Urinary bladder (tissue), 4 donors: Measurements from ENCODE around the gene SOX8. TPM values are rescaled to one million over a fixed set of nuclear protein-coding genes. Genes with fewer than 3 reads are reported as not detected.

ENCODE experiments used
- DNase-seq: peaks from one replicate; pipeline ENCODE4 v3.0.0-alpha.2; 2015; ENCODE audit errors: extremely low spot score
- H3K27ac ChIP-seq: one replicate; pipeline ENCODE4 v1.5.1; 2013; ENCODE audit warnings: low read depth, mild to moderate bottlenecking, moderate library complexity
- H3K36me3 ChIP-seq: one replicate; pipeline ENCODE4 v1.6.1; 2013; ENCODE audit warnings: mild to moderate bottlenecking, moderate library complexity; ENCODE audit not compliant: insufficient read depth
- H3K4me1 ChIP-seq: one replicate; pipeline ENCODE4 v1.6.1; 2013; ENCODE audit warnings: mild to moderate bottlenecking, moderate library complexity; ENCODE audit not compliant: insufficient read depth
- H3K4me3 ChIP-seq: one replicate; pipeline ENCODE4 v1.5.1; 2013; ENCODE audit warnings: low read depth, low read length
- WGBS: extraction: QIAGEN DNeasy Blood & Tissue Kit; methylation state at CpG from one replicate; pipeline ENCODE4 v1.1.7; 2013; 5-methylcytosine and 5-hydroxymethylcytosine counted together
- polyA plus RNA-seq: library from polyadenylated mRNA; stranded (reverse); fragments of 200-250 nt; gene quantifications from one replicate; pipeline ENCODE4 v1.2.3, GENCODE V29; 2013
- total RNA-seq: library from RNA; depleted of rRNA; stranded (reverse); fragments of >200 nt; gene quantifications from one replicate; pipeline ENCODE4 v1.2.3, GENCODE V29; 2014
- donor health status: healthy with polysubstance abuse.
- donor health status: healthy.

Gene SOX8
- total and polyA plus RNA-seq, 2 donors = 2.7 to 12.4 TPM

DNA sequence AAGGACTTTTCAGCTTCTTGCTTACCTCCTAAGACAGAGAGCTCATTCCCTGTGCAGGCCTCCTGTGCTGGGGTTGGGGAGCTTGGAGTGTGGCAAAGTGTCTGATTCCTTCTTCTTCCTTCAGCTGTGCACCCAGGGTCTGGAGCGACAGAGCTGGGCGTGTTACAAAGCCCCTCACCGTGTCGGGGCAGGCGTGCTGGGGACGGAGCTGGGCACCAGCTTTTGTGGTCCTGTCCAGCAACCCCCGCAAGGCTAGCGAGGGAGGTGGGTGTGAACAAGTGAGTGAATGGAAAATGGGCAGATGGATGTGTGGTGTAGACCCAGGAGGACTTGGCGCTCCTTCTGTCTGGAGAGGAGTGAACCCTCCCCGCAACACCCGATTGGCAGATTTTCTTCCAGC is 23.7 kb downstream of the SOX8 start:
- H3K4me3 ChIP-seq = no peak overlapping the region
- H3K27ac ChIP-seq = no peak overlapping the region
- no peaks in the 10 kb centered on the region for H3K4me1 ChIP-seq
- no peaks in the 10 kb centered on the region for H3K36me3 ChIP-seq
- no peak for DNase-seq
- WGBS = 88% methylated on average over 11 of the region's 11 CpGs

DNA sequence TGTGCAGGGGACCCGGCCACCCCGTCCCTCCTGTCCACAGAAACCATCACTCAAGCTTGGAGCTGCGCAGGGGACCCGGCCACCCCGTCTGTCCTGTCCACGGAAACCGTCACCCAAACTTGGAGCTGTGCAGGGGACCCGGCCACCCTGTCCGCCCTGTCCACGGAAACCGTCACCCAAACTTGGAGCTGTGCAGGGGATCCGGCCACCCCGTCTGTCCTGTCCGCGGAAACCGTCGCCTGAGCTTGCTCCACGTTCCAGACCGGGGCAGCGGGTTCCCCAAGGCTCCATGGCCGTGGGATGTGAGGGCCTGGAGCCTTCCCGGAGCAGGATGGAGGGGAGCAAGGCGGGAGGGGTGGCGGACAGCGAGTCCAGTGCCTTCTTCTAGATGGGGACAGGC is 25.2 kb downstream of the SOX8 start:
- H3K36me3 ChIP-seq = no peaks in the 10 kb centered on the region
- WGBS = 93% methylated on average over 25 of the region's 25 CpGs
- H3K4me3 ChIP-seq = no peak overlapping the region
- no peak for DNase-seq
- H3K27ac ChIP-seq = no peak overlapping the region
- no peaks in the 10 kb centered on the region for H3K4me1 ChIP-seq

DNA sequence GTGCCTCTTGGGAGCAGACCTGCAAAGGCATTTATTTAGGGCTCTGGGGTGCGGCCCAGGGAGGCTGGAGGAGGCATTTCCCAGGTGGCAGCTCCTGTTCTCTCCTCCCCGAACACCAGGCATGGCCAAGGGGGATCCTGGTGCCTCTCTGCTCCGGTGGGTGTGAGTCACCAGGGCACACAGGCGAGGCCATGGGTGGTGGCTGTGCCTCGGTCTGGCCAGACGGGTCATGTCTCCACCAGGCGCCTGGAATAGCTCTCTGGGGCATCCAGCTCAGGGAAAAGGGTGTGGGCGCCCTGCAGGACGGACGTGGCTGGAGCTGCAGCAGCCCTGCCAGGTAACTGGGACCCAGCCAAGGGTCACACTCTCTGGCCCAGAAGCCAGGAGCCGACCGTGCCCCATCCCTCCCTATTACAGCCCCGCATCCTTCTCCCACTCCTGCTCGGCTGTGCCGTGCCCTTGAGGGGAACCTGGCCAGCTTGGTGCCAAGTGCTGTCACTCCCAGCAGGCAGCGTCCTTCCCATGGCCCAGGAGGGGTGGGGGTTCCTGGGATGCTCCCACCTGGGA is 25.8 kb downstream of the SOX8 start:
- WGBS = 82% methylated on average over 16 of the region's 16 CpGs

DNA sequence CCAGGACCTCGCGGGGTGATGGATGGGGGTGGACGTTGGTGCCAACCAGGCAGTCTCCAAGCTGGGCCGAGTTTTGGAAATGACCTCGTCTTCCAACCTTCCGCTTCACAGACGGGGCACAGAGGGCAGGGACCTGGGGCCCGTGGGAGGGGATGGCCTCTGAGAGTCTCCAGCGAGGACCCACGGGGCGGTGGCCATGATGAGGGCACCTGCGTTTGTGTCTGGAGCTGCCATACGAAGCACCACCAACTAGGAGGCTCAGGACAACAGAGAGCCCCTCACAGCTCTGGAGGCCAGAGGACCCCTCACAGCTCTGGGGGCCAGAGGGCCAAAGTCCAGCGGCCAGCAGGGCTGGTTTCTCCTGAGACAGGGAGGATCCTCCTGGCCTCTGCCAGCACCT is 26.5 kb downstream of the SOX8 start:
- no peak for DNase-seq
- H3K4me1 ChIP-seq = no peaks in the 10 kb centered on the region
- WGBS = 88% methylated on average over 14 of the region's 14 CpGs
- H3K36me3 ChIP-seq = no peaks in the 10 kb centered on the region
- H3K27ac ChIP-seq = no peak overlapping the region
- no peak overlapping the region for H3K4me3 ChIP-seq

More for the DNA sequence above, 25.8 kb downstream of the SOX8 start:
- Histone ChIP-seq H3K36me3 (no peaks in the 10 kb centered on the region), H3K4me1 (no peaks in the 10 kb centered on the region), H3K27ac (no peak overlapping the region), H3K4me3 (no peak overlapping the region)
- no peak for DNase-seq

DNA sequence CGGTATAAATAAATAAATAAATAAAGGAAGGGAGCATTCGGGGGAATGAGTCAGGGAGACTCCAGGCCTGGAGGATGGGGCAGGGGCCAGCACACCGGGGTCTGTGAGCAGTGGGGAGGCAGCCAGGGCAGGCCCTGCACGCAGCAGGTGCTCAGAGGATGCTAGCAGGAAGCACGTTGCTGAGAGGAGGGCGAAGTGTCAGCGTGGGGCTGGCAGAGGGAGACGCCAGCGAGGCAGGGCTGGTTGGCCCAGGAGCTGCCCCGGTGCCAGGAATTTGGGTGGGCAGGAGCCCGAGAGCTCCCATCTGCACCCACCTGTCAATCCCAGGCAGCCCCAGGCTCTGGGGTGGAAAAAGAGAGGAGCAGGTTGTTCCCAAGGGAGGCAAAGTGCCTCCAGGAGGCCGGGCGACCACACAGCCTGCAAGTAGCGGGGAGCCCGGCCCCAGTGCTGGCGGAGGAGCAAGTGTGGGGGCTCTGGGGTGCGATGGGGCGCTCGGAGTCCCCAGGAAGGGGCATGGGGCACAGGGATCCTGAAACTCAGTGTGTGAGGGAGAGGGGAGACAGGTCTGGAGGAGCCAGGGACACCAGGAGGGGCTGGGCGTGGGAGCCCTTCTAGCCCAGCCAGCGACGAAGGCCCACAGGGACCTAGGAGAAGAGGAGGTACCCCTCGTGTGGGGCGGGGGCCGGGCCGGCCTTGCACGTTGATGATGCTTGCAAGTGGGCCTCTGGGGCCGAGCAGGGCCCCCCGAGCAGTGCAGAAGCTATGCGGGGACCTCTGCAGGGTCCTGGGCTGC is 28.0 kb downstream of the SOX8 start:
- H3K27ac ChIP-seq = no peak overlapping the region
- DNase-seq = no peak
- WGBS = 77% methylated on average over 30 of the region's 30 CpGs
- no peaks in the 10 kb centered on the region for H3K36me3 ChIP-seq
- no peak overlapping the region for H3K4me3 ChIP-seq
- no peaks in the 10 kb centered on the region for H3K4me1 ChIP-seq

DNA sequence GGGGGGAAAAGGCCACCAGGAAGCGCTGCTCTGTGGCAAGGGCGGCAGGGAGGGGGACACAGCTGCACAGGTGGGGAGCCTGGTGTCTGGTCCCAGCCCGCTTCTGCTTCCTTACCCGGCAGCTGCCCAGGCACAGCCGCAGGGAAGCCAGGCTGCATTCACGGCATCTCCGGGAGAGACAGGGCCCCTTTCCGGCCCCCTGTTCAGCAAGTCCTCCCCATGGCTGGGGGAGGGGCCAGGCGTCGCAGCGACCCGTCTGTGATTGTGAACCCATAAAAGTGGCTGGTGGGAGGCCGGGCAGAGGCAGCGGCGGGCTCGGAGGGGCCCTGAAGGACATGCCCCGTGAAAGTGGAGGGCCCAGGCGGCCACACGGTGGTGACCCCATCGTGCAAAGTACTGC is 28.7 kb downstream of the SOX8 start:
- DNase-seq = no peak
- no peak overlapping the region for H3K4me3 ChIP-seq
- 25% methylated on average over 20 of the region's 20 CpGs for WGBS
- H3K27ac ChIP-seq = no peak overlapping the region
- no peaks in the 10 kb centered on the region for H3K36me3 ChIP-seq
- no peaks in the 10 kb centered on the region for H3K4me1 ChIP-seq

- Histone ChIP-seq H3K27ac (no peak overlapping the region), H3K36me3 (no peaks in the 10 kb centered on the region), H3K4me1 (no peaks in the 10 kb centered on the region), H3K4me3 (no peak overlapping the region)
- WGBS = 65% methylated on average over 16 of the region's 16 CpGs
- no peak for DNase-seq
Measured at GRCh38 chr16:1010815-1011214, 29.2 kb downstream of the SOX8 start.

- 90% methylated on average over 37 of the region's 37 CpGs for WGBS
- no peak overlapping the region for H3K4me3 ChIP-seq
- H3K27ac ChIP-seq = no peak overlapping the region
- no peak for DNase-seq
- H3K36me3 ChIP-seq = no peaks in the 10 kb centered on the region
- no peaks in the 10 kb centered on the region for H3K4me1 ChIP-seq
Measured at GRCh38 chr16:1011316-1012082, 29.9 kb downstream of the SOX8 start.

DNA sequence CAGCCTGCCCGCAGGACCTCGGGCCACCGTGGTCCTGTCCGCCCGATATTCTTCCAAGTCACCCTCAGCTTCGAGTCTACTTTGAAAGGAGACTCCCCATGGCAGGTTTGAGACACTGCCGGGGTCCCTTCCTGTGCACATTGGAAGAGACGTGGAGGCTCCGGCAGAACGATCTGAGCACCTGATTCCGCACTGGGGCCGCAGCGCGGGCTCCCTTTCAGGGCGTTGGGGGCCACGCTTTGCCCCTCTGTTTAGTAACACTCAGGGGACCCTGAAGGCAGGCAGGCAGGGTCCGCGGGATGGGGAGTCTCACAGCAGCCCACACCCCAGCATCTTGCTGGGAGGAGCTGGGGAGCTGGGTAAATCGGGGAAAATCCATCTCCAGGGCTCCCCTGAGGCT is 30.6 kb downstream of the SOX8 start:
- Histone ChIP-seq H3K4me3 (no peak overlapping the region), H3K36me3 (no peaks in the 10 kb centered on the region), H3K4me1 (no peaks in the 10 kb centered on the region), H3K27ac (no peak overlapping the region)
- WGBS = 91% methylated on average over 19 of the region's 19 CpGs
- DNase-seq = no peak

- no peaks in the 10 kb centered on the region for H3K36me3 ChIP-seq
- 91% methylated on average over 28 of the region's 28 CpGs for WGBS
- no peak for DNase-seq
- no peak overlapping the region for H3K4me3 ChIP-seq
- H3K27ac ChIP-seq = no peak overlapping the region
- no peaks in the 10 kb centered on the region for H3K4me1 ChIP-seq
Measured at GRCh38 chr16:1012722-1013592, 31.4 kb downstream of the SOX8 start.

DNA sequence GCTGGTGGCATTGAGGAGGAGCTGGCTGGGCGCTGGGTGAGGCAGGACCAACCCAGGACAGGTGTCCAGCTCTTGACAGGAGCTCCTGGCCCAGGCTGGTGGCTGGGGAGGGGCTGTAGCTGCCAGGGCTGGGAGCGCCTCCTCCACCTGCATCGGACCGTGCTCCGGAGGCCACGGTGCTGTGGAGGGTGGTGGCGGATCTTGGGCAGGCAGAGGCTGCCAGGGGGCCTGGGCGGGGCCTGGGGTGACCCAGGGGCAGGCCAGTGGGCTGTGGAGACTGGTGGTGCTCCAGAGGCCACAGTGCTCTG is 32.0 kb downstream of the SOX8 start:
- no peak overlapping the region for H3K27ac ChIP-seq
- whole genome bisulfite sequencing = 86% methylated on average over 8 of the region's 8 CpGs
- no peak overlapping the region for H3K4me3 ChIP-seq
- DNase-seq = no peak
- H3K4me1 ChIP-seq = no peaks in the 10 kb centered on the region
- H3K36me3 ChIP-seq = no peaks in the 10 kb centered on the region

DNA sequence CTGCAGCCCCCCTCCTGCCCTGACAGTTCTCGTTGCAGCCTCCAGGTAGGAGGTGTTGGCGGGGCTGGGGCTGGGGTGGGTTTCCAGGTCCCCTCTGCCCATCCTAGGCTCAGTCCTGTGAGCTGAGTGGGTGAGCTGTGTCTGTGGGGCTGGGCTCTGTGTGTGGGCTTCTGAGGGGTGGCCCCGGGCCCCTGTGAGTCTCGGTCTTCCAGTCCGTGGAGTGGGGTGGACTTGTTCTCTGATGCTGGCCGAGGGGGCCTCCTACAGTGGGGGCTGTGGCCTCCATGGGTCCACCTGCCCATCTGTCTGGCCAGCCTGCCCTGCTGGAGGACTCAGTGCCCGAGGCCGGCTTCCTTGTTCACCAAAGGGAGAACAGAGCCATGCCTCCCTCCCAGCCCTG is 32.7 kb downstream of the SOX8 start:
- Histone ChIP-seq H3K27ac (no peak overlapping the region), H3K36me3 (no peaks in the 10 kb centered on the region), H3K4me3 (no peak overlapping the region), H3K4me1 (no peaks in the 10 kb centered on the region)
- 94% methylated on average over 8 of the region's 8 CpGs for WGBS
- DNase-seq = no peak

DNA sequence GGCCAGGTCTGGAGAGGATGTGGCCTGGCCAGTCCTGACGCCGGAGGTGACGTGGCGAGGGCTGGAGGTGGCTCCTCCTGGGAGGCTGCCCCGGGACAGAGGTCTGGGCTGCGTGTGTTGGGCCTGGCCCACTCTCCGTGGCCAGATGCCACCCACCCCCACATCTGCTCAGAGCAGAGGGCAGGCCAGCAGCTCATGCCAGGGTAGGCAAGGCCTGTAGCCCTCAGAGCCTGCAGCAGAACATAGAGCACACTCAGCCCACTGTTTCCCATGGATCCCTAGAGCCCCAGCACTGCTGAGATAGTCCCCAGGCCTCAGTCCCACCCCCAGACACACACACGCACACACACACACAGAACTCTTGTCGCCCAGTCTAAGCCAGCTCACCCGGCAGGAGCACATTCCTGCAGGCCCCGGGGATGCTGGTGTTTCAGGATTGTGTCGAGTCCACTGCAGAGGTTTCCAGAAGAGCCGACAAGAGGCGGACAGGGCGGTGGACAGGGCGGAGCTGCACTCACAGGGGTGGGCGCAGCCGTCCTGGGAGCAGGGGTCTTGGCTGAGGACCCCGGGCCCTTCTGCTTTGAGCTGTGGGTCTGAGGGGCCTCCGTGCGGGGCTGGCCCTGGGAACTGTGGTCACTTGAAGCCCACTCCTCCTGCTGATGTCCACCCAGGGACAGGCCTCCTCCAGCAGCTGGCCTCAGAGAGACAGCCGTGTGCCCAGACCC is 33.4 kb downstream of the SOX8 start:
- WGBS = 87% methylated on average over 22 of the region's 22 CpGs
- no peak for DNase-seq
- Histone ChIP-seq H3K4me1 (no peaks in the 10 kb centered on the region), H3K4me3 (no peak overlapping the region), H3K36me3 (no peaks in the 10 kb centered on the region), H3K27ac (no peak overlapping the region)
